ENCODE measurements around the gene ETV4.

The ETV4 gene

GRCh38 chr17:43529947-43530287 lies 16.2 kb downstream of the ETV4 start:
- H3K4me2 ChIP-seq, result no peak overlapping the region
- no peak overlapping the region for H2AFZ ChIP-seq (ENCODE audit: low read depth)
- no peak overlapping the region for H3K4me3 ChIP-seq (IDR thresholded peaks at IDR 0.05; ENCODE audit: insufficient read depth, low read depth, low read length)
- no peak overlapping the region for H3K27ac ChIP-seq
- H3K4me1 ChIP-seq (ENCODE audit: low read depth, poor library complexity, severe bottlenecking), result no peaks in the 10 kb centered on the region
- H3K36me3 ChIP-seq (ENCODE audit: insufficient read depth), result no peaks in the 10 kb centered on the region
- H3K27me3 ChIP-seq (ENCODE audit: insufficient read depth, low read depth), result no peaks in the 10 kb centered on the region
- H3K79me2 ChIP-seq (ENCODE audit: insufficient read depth, low read depth), result no peaks in the 10 kb centered on the region
- no peaks in the 10 kb centered on the region for H4K20me1 ChIP-seq (ENCODE audit: insufficient read depth)
- TF ChIP-seq, protein P1, sequence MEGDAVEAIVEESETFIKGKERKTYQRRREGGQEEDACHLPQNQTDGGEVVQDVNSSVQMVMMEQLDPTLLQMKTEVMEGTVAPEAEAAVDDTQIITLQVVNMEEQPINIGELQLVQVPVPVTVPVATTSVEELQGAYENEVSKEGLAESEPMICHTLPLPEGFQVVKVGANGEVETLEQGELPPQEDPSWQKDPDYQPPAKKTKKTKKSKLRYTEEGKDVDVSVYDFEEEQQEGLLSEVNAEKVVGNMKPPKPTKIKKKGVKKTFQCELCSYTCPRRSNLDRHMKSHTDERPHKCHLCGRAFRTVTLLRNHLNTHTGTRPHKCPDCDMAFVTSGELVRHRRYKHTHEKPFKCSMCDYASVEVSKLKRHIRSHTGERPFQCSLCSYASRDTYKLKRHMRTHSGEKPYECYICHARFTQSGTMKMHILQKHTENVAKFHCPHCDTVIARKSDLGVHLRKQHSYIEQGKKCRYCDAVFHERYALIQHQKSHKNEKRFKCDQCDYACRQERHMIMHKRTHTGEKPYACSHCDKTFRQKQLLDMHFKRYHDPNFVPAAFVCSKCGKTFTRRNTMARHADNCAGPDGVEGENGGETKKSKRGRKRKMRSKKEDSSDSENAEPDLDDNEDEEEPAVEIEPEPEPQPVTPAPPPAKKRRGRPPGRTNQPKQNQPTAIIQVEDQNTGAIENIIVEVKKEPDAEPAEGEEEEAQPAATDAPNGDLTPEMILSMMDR (conservative IDR thresholded peaks at IDR 0.05; ENCODE audit: low read depth, low read length), result no peak
- H3K9ac ChIP-seq, result no peak overlapping the region

DNA sequence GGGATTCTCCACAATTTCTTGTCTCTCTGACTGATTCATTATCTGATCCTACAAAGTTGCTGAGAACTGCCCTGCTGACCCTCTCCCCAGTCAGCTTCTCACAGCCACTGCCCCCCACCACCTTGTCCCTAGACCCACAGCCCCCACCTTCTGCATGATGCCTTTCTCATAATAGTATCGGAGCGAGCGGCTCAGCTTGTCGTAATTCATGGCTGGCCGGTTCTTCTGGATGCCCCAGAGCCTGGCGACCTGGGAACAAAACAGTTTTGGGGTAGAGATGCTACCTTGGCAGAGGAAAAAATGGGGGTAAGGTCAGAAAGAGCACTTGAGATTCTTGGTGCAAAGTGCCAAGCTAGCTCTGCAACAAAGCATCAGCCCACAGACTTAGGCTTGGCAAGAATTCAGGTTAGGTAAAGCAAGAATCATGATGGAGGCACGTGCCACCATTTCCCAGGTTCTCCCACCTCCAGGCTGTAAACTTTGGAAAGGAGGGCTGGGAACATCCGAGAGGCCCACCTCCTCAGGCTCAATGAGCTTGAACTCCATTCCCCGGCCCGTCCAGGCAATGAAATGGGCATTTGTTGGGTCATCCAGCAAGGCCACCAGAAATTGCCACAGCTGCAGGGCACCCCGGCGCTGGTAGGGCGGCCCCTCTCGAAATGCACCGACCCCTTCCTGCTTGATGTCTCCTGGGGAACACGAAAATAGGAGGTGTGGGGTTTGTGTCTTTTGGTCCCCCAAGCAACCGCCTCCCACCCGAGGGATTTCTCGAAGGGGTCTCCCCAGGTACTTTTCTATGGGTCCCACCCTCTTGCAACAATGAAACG lies 16.9 kb downstream of the ETV4 start:
- Histone ChIP-seq H3K27me3 (ENCODE audit: insufficient read depth, low read depth) (no peaks in the 10 kb centered on the region), H4K20me1 (ENCODE audit: insufficient read depth) (no peaks in the 10 kb centered on the region), H3K9ac (no peak overlapping the region), H3K4me2 (no peak overlapping the region), H2AFZ (ENCODE audit: low read depth) (no peak overlapping the region), H3K27ac (no peak overlapping the region), H3K79me2 (ENCODE audit: insufficient read depth, low read depth) (no peaks in the 10 kb centered on the region), H3K4me3 (IDR thresholded peaks at IDR 0.05; ENCODE audit: insufficient read depth, low read depth, low read length) (no peak overlapping the region), H3K36me3 (ENCODE audit: insufficient read depth) (no peaks in the 10 kb centered on the region), H3K4me1 (ENCODE audit: low read depth, poor library complexity, severe bottlenecking) (no peaks in the 10 kb centered on the region)
- TF ChIP-seq, protein P1 (conservative IDR thresholded peaks at IDR 0.05; ENCODE audit: low read depth, low read length), result no peak

GRCh38 chr17:43528319-43528987 lies 17.7 kb downstream of the ETV4 start:
- H3K4me2 ChIP-seq, result no peak overlapping the region
- no peaks in the 10 kb centered on the region for H4K20me1 ChIP-seq (ENCODE audit: insufficient read depth)
- H2AFZ ChIP-seq (ENCODE audit: low read depth), result no peak overlapping the region
- TF ChIP-seq, protein P1 (conservative IDR thresholded peaks at IDR 0.05; ENCODE audit: low read depth, low read length), result no peak
- H3K27me3 ChIP-seq (ENCODE audit: insufficient read depth, low read depth), result no peaks in the 10 kb centered on the region
- H3K9ac ChIP-seq, result no peak overlapping the region
- H3K79me2 ChIP-seq (ENCODE audit: insufficient read depth, low read depth), result no peaks in the 10 kb centered on the region
- no peak overlapping the region for H3K4me3 ChIP-seq (IDR thresholded peaks at IDR 0.05; ENCODE audit: insufficient read depth, low read depth, low read length)
- H3K4me1 ChIP-seq (ENCODE audit: low read depth, poor library complexity, severe bottlenecking), result no peaks in the 10 kb centered on the region
- H3K36me3 ChIP-seq (ENCODE audit: insufficient read depth), result no peaks in the 10 kb centered on the region
- no peak overlapping the region for H3K27ac ChIP-seq

- no peaks in the 10 kb centered on the region; the same call in 1 of the 2 replicates for H3K36me3 ChIP-seq (ENCODE audit: insufficient read depth)
- no peak overlapping the region for H3K4me3 ChIP-seq (IDR thresholded peaks at IDR 0.05; ENCODE audit: insufficient read depth, low read depth, low read length)
- H4K20me1 ChIP-seq (ENCODE audit: insufficient read depth), result no peaks in the 10 kb centered on the region
- no peaks in the 10 kb centered on the region for H3K27me3 ChIP-seq (ENCODE audit: insufficient read depth, low read depth)
- no peak overlapping the region for H2AFZ ChIP-seq (ENCODE audit: low read depth)
- no peaks in the 10 kb centered on the region for H3K4me1 ChIP-seq (ENCODE audit: low read depth, poor library complexity, severe bottlenecking)
- TF ChIP-seq, protein P1 (conservative IDR thresholded peaks at IDR 0.05; ENCODE audit: low read depth, low read length), result no peak
- no peak overlapping the region for H3K4me2 ChIP-seq
- H3K9ac ChIP-seq, result no peak overlapping the region
- H3K79me2 ChIP-seq (ENCODE audit: insufficient read depth, low read depth), result no peaks in the 10 kb centered on the region
- no peak overlapping the region for H3K27ac ChIP-seq
Measured at GRCh38 chr17:43526886-43527648, 19.1 kb downstream of the ETV4 start.

Measured in KMS-11 (cell line).